Stimulated activated CD8-positive, alpha-beta memory T cell treated with anti-CD3 and anti-CD28 coated beads, Interleukin-15, amount 100 ng/mL, for 48 hours (primary cell): ENCODE measurements around the gene ZNF723.
"Not testable (repeated sequence)": the region's sequence is repeated elsewhere in the genome, so short reads cannot be mapped to it uniquely, and the experiment has no call there.

Source experiments
- DNase-seq, 2 donors: peaks; one replicate each; pipeline ENCODE4 v3.0.0-alpha.2; 2020; ENCODE audit warnings: low read depth in 2 of 2

The ZNF723 gene

DNA sequence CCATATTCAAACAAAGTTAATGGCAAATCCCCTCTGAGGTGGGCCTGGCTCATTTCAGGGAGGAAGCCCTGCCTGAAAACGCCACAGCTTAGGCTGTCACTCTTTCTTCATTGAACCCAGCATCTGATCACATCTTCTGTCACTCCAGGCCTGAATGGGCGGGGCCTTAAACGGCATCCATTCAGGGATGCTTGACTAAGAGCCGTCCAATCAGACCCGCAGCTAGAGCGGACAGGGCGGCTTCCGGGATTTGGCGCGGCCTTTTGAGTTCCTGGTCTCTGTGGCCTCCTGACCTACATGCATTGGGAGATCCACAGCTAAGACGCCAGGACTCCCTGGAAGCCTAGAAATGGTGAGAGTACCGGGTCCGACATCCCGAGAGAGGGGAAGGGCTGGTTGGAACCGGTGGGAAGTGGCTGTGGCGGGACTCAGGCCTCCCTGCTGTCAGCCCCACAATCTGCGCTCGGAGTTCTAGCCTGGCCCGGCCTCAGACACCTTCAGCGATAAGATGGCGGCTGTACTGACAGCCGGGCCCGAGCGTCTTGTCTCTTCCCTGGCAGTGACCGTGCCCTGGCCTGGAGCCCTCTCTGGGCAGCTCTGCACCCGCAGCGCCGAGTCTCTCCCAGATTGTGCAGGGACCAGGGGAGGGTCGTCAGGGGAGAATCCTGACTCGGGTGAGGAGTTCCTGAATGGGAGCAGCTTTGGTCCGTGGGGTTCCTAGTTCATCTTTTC is at the start of gene ZNF723:
TSS of gene ZNF723 (plus strand) at position 261 of the 732 bp plus-strand sequence. CDS start at position 350, 89 bp downstream.
- DNase-seq: no peak

- no peak for DNase-seq
Measured at GRCh38 chr19:22783651-22784410, 48.3 kb upstream of the ZNF723 start, which contains the start of gene ZNF99. ZNF99 (minus strand) TSS chr19:22784151; CDS start chr19:22784016, 135 bp downstream.

- not testable (repeated sequence) for DNase-seq
Measured at GRCh38 chr19:22792863-22793262, 39.2 kb upstream of the ZNF723 start.

DNA sequence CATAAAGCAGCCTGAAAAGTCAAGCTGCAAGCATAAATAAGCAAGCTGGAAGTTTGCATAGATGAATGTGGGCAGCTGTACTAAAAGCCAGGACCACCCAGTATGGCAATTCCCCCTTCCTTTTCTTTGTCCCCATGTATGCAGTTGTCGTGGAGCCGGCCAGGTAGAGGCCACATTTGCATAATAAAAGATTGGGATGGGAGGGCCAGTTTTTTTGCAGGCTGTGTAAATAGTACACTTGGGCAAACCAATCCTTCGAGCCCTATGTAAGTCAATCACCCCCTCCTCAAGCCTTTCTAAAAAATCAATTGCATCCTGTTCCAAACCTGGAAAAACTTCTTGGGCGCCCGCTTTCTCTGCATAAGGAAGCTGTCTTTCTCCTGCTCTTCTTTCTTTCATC is 35.1 kb upstream of the ZNF723 start:
- no peak for DNase-seq

- no peak for DNase-seq
Measured at GRCh38 chr19:22806418-22806817, 25.7 kb upstream of the ZNF723 start.

- DNase-seq: no peak
Measured at GRCh38 chr19:22807061-22807835, 24.8 kb upstream of the ZNF723 start.

DNA sequence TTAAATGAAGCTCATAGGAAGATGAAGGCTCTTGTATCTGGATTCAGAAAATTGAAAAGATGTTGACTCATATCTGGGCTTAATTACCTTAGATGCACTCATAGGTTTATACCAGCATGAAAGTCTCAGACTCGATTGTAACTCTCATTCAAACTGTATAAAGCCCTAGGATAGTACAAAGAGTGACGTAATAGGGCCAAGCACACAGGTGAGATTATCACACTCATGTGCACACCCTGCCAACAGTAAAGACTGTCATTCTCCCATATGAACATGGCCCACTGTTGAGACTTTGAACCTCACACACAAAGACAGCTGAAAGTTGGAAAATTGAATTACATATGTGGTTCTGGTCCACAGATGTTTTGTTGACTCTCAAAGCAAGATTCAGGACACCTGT is 18.0 kb upstream of the ZNF723 start:
- no peak for DNase-seq

- DNase-seq: no peak
Measured at GRCh38 chr19:22831211-22831610, 880 bp upstream of the ZNF723 start.

GRCh38 chr19:22857713-22858320 is 25.7 kb downstream of the ZNF723 start:
- not testable (repeated sequence) for DNase-seq

- no peak for DNase-seq
Measured at GRCh38 chr19:22882797-22883196, 50.7 kb downstream of the ZNF723 start.

- DNase-seq: no peak
Measured at GRCh38 chr19:22893855-22894270, 61.8 kb downstream of the ZNF723 start.

- DNase-seq: no peak
Measured at GRCh38 chr19:22901431-22902130, 69.5 kb downstream of the ZNF723 start.
